Activated CD4-positive, CD25-positive, alpha-beta regulatory T cell treated with anti-CD3 and anti-CD28 coated beads, Interleukin-2, amount 50 U/mL, for 24 hours (primary cell): ENCODE measurements around the gene UBA1.

Experiments
- ATAC-seq, 2 donors: fragments of 150-1000 bp; cut with Tn5 transposase; one replicate each; pipeline ENCODE4 v1.10.0; 2021; ENCODE audit warnings: mild to moderate bottlenecking in 1 of 2, moderate library complexity in 1 of 2

The UBA1 gene

GRCh38 chrX:47214435-47215077 lies 20.9 kb downstream of the UBA1 start:
- ATAC-seq, result no peak

- no peak for ATAC-seq
These were observed 21.8 kb downstream of the UBA1 start for GRCh38 chrX:47215291-47215900.

GRCh38 chrX:47216393-47216925 lies 22.8 kb downstream of the UBA1 start:
- no peak for ATAC-seq

GRCh38 chrX:47217121-47217851 lies 23.7 kb downstream of the UBA1 start:
- peak; percentile 15 to 30 for ATAC-seq

GRCh38 chrX:47217852-47218279 lies 24.2 kb downstream of the UBA1 start:
- peak; percentile 84 to 88 for ATAC-seq

- peak; percentile 36 to 44 for ATAC-seq
These were observed 24.8 kb downstream of the UBA1 start, which contains the start of gene CDK16 for GRCh38 chrX:47218280-47218919. TSS of gene CDK16 (plus strand) at chrX:47218681. CDS start at chrX:47223558, 4,877 bp downstream.

- ATAC-seq, result no peak
These were observed 25.5 kb downstream of the UBA1 start for GRCh38 chrX:47218920-47219815.

GRCh38 chrX:47221756-47222155 lies 28.1 kb downstream of the UBA1 start:
- ATAC-seq, result no peak

- no peak for ATAC-seq
These were observed 29.2 kb downstream of the UBA1 start for GRCh38 chrX:47222751-47223350.

- ATAC-seq, result no peak
These were observed 30.0 kb downstream of the UBA1 start for GRCh38 chrX:47223476-47224250.

- no peak for ATAC-seq
These were observed 30.8 kb downstream of the UBA1 start for GRCh38 chrX:47224266-47224895.

- no peak for ATAC-seq
These were observed 31.3 kb downstream of the UBA1 start for GRCh38 chrX:47224896-47225290.

GRCh38 chrX:47226071-47226470 lies 32.4 kb downstream of the UBA1 start:
- ATAC-seq, result no peak

- ATAC-seq, result no peak
These were observed 33.1 kb downstream of the UBA1 start for GRCh38 chrX:47226531-47227333.

- ATAC-seq, result no peak
These were observed 33.6 kb downstream of the UBA1 start for GRCh38 chrX:47227334-47227583.

- no peak for ATAC-seq
These were observed 35.1 kb downstream of the UBA1 start for GRCh38 chrX:47228550-47229270.

GRCh38 chrX:47229427-47229826 lies 35.8 kb downstream of the UBA1 start:
- ATAC-seq, result no peak

GRCh38 chrX:47230136-47230868 lies 36.7 kb downstream of the UBA1 start:
- no peak for ATAC-seq
